GM12872 (cell line): Measurements from ENCODE around the gene CYP27C1.

Source experiments
- TF ChIP-seq, protein P1 (sequence below): IDR thresholded peaks from 3 replicates; pipeline ENCODE4 v1.5.1; 2011; ENCODE audit warnings: low read depth, mild to moderate bottlenecking, low read length, moderate library complexity; ENCODE audit not compliant: insufficient read depth

The CYP27C1 gene

DNA sequence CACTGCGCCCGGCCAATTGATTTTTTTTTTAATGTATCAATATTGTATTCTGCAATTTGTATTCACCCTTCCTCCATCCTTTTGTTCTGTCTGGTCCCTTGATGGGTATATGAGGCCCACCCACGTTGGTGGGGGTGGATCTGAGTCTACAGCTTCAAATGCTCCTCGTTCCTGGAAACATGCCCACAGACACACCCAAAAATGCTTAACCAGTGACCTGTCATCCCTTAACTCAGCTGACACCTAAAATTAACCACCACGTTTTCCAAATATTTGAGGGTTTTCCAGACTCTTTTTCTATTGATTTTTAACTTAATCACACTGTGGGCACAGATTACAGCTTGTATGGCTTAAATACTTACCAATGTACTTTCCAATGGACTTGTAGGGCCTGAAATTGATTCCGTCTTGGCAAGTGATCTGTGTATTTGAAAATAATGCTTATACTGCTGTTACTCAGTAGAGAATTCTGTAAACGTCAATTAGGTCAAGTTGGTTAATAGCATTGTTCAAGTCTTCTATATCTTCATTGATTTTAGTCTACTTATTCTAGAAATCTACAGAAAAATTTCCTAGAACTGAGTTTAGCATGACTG is 34.4 kb upstream of the CYP27C1 start:
- TF ChIP-seq, protein P1, sequence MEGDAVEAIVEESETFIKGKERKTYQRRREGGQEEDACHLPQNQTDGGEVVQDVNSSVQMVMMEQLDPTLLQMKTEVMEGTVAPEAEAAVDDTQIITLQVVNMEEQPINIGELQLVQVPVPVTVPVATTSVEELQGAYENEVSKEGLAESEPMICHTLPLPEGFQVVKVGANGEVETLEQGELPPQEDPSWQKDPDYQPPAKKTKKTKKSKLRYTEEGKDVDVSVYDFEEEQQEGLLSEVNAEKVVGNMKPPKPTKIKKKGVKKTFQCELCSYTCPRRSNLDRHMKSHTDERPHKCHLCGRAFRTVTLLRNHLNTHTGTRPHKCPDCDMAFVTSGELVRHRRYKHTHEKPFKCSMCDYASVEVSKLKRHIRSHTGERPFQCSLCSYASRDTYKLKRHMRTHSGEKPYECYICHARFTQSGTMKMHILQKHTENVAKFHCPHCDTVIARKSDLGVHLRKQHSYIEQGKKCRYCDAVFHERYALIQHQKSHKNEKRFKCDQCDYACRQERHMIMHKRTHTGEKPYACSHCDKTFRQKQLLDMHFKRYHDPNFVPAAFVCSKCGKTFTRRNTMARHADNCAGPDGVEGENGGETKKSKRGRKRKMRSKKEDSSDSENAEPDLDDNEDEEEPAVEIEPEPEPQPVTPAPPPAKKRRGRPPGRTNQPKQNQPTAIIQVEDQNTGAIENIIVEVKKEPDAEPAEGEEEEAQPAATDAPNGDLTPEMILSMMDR, result no peak

DNA sequence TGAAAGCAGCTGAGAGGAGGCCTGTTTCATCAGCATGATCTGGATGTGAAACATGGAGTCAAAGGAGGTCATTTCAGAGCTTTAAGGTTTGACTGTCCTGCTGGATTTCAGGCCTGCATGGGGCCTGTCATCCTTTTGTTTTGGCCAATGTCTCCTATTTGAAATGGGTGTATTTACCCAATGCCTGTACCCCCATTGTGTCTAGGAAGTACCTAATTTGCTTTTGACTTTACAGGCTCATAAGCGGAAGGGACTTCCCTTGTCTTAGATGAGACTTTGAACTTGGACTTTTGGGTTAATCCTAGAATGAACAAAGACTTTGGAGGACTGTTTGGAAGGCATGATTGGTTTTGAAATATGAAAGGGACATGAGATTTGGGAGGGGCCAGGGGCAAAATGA is 19.3 kb upstream of the CYP27C1 start:
- TF ChIP-seq, protein P1, result no peak

DNA sequence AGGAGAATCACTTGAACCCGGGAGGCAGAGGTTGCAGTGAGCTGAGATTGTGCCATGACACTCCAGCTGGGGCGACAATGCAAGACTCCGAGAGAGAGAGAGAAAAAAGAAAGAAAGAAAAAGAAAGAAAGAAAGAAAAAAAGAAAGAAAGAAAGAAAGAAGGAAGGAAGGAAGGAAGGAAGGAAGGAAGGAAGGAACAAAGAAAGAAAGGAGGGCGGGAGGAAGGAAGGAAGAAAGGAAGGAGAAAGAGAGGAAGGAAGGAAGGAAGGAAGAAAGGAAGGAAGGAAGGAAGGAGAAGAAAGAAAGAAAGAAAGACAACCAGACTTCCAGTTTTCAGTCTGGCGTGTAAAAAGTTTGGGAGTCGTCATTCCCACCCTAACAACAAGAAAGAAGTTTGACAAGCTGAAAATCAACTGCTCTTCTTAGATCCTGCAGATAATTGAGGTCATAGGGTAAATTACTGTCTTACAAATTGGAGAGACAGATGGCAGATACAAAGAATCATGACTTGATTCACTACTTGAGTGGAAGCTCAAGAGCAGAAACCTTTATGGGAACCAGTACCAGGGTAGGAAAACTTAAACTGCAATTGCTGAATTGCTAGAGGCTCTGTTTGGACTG is 15.1 kb upstream of the CYP27C1 start:
- TF ChIP-seq, protein P1, result no peak

DNA sequence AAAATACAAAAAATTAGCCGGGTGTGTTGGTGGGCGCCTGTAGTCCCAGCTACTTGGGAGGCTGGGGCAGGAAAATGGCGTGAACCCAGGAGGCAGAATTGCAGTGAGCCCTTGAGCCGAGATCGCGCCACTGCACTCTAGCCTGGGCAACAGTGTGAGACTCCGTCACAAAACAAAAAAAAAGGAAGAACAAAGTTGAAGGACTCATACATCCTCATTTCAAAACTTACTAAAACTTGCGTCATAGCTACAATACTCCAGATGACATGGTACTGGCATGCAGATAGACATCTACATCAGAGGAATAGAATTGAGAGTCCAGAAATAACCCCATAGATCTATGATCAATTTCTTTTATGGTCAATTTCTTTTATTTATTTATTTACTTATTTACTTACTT is 13.6 kb upstream of the CYP27C1 start:
- TF ChIP-seq, protein P1, result no peak

DNA sequence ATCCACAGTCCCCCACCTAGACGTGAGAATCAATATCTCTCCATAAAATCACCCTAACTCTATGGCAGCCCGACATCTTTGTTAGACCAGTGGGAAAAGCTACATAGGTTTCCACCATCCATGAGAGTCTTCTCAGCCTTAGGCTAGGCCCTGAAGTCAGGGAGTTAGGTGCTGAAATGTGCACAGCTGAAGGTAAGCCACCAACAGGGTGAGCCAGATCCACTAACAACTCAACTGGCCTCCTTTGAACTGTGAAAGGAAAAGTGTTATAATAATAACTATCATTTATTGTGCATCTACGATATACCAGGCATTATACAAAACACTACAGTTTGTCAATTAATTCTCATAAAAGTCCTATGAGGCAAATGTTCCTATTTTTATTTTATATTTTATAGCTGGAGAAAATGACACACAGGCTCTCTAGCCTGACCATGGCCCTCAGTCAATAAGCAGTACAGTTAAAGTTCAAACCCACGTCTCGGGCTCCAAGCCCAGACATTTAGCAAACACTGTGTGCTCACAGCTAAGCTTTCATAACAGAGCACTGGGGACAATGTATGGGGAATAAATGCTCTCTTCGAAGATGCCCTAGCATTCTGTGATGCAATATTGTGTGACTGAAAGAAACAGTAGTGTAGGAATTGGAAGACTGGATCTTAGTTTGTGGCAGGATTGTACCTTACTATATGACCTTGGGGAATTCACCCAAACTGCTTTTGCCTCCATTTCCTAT is 11.2 kb upstream of the CYP27C1 start:
- TF ChIP-seq, protein P1, result no peak

DNA sequence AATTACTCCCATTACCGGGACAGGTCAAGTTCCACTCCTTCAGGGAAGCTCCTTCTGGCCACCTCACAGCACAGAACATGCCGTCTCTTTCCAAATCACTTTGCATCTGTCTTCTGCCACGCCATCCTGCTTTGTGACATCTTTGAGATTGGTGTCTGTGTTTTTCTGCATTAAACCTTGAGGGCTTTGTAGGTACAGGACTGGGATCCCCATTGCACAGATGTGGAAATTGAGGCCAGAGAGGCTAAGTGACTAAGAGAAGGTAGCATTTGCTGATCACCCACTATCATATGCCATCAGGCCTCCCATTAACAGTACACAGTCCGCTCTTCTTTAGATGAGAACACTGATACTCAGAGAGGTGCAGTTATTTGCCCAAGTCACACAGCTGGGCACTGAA is 9.5 kb upstream of the CYP27C1 start:
- TF ChIP-seq, protein P1, result no peak

DNA sequence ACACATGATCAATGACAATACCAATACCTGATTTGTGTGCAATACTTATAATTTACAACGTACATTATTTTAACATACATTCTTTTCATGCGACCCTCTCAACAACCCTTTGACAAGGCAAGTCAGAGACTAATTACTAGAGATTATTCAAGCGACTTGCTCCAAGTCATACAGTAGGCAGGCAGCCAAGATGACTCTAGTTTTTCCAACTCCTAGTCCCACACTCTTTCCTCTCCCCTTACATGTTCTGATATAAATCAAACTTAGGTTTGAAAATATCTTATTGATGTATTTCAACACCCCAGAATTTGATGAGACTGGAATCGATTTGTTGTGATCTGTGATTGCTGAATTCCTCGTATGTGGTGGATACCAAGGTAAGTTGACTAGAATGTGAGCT is 8.0 kb upstream of the CYP27C1 start:
- TF ChIP-seq, protein P1, result no peak
